GM19025 (cell line): ENCODE results near the gene TXLNG.
A peak's percentile ranks its signal among the peaks of the same experiment; 100 is the strongest.
"Not testable (repeated sequence)": the region's sequence is repeated elsewhere in the genome, so short reads cannot be mapped to it uniquely, and the experiment has no call there.

Experiments used
- ATAC-seq: cut with Tn5 transposase; IDR thresholded peaks from one replicate; pipeline ENCODE4 v1.9.1; 2021; ENCODE audit warnings: mild to moderate bottlenecking, low read depth, moderate library complexity; ENCODE audit not compliant: unreplicated experiment

The TXLNG gene

DNA sequence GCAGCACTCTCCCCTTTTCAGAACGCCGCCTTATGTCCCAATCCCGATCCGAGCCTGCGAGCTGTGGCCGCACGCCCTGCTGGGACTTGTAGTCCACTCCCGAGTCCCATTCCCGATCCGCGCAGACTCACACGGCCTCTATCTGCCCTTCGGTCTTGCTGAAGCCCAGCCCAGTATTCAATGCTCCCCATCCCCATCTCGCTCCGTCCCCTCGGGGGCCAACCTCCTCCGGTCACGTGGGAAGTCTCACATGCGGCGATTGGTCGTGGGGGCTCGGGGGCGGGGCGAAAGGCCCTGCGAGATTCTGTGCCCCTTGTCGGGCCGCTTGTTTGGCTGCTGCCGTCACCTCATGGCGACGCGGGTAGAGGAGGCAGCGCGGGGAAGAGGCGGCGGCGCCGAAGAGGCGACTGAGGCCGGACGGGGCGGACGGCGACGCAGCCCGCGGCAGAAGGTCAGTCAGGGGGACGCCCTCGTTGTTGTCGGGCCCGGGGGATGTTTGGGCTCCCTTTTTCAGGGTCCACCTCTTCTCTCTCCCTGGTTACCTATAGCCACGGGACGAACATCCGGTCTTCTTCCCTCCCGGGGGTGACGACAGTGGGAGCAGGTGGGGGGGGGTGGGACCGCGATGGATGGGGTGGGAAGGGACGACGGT is at the start of gene TXLNG:
TXLNG (plus strand) TSS at position 328 of the 652 bp plus-strand sequence; CDS start at position 350, 22 bp downstream.
- peak; percentile 98 for ATAC-seq

DNA sequence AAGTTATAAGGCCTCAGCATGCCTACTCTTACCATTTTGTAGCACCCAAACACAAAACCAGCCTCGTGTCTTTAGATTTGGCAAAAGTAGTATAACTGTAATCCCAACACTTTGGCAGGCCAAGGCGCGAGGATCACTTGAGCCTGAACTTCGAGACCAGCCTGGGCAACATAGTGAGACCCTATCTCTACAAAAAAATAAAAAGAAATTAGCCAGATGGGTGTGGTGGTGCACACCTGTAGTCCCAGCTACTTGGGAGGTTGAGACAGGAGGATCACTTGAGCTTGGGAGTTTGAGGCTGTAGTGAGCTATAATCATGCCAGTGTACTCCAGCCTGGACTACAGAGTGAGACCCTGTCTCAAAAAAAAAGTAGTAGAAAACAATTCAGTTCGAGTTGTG is 49.2 kb upstream of the TXLNG start:
- ATAC-seq = no peak

DNA sequence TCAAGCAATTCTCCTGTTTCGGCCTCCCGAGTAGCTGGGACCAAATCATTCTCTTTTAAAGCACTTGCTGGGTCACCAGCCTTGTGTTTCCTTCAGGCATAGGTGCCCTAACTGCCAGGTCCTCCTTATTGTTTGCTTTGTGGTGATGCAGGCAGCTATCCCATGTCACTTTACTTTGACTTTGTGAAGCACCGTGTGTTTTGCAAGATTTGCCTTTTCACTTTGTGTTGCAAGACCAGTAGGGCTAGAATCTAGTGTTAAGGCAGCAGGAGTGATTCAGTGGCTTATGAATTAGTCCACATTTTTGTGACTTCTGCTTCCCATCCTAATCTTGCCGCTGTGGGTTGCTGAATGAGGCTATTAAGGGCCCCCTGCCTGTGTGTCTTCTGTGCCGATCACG is 46.7 kb upstream of the TXLNG start:
- ATAC-seq = no peak

DNA sequence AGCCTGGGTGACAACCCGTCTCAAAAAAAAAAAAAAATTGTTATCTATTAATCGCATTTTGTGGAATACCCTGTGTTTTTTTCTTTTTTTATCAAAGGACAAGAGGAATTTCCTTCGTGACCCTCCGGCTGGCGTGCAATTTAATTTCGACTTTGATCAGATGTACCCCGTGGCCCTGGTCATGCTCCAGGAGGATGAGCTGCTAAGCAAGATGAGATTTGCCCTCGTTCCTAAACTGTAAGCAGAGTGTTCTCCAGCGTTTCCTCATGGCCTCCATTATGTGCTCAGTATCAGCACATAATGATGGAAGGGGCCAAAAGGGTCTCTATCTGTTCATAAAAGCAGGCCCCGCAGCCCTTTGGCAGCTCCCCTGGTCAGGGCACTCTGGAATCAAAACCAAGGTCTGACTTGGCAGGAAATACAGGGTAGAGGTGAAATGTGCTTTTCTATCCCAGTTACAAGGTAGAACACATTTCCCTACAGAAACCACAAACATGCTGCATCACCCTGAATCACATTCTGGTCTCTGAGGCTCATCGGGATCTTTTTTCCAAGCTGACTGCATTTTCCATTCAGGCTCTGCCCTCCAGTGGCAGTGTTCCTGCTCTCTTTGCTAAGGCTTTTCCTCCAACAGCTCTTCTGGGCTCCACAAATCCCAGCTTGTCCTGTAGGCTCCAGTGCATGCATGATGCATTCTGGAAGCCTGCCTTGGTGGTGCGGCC is 42.5 kb upstream of the TXLNG start:
- ATAC-seq = no peak

DNA sequence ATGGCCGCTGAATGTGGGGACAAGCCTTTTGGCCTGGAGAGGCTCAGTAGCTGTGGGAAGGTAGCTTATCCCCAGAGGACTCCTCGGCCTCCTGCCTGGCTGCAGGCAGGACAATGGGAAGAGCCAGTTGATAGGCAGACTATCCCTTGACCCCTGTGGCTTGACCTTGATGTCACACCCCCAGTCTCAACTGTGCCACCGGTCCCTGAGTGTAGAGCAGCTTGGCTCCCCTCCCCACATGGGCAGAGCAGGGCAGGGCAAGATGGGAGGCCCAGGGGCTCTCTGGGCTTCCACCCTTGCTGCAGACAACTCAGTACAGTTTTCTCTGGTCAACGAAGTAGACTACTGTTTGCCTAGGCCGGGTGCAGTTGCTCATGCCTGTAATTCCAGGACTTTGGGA is 41.2 kb upstream of the TXLNG start:
- ATAC-seq = no peak

DNA sequence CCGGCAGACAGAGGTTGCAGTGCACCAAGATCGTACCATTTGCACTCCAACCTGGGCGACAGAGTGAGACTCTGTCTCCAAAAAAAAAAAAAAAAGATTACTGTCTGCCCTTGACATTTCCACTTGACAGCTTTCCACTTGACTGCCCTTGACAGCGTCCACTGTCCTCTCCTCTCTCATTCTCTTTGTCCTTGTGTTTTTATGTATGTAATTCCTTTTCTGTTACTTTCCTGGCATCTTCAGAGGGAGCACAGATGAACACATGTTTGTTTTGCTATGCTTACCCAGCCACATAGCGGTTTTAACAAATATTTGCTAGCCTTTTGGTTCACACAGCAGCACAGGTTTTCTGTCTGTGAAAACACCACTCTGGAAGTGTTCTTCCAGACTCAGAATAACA is 40.6 kb upstream of the TXLNG start:
- ATAC-seq = no peak

DNA sequence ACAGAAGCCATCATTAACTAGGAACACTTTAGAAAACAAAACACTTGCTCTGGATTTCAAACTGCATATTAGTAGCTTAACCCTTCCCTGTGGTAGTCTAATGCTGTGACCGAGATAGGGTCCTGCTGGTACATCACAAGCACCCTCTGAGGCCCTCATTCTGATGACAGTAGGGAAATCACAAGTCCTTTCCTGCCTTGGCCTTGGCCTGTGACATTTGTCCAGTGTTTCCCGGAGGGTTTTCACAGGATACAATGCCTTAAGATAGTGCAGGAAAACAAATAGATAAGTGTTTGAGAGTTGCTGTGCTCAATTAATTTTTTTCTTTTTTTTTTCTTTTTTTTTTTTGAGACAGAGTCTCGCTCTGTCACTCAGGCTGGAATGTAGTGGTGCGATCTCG is 37.8 kb upstream of the TXLNG start:
- ATAC-seq = no peak

DNA sequence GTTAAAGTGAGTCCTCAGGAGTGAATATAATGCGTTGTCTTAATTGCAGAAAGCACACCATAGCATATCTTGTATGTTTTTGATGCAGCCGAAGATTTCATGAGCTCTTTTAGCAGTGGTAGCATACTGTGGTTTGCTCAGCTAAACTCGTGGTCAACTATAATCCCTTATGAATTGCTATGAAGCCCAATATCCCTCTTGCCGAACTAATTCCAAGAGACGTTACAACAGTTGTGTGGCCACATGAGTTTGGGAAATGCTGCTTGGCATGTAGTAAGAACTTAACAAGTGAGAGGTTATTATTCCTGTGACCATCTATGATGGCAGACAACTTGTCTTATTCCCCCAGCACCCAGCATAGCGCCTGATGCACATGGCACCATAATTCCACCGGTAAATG is 36.1 kb upstream of the TXLNG start:
- no peak for ATAC-seq

DNA sequence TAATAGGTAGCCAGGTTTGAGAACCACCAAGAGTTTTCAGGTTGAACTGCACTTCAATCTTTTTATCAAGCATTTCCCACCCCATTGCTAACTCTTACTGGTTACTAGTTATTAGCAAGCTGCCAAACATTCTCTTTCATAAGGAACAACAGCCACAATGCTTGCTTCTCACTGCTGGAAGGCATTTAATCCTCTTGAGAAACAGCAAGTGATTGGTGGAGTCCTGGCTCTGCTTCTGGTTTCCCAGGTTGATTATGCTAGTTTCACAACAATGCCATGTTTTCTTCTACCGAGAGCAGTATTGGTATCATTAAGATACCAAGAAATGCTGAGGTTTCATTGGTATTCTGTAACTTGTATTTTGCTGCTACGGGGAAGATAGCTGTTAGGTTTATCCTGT is 32.2 kb upstream of the TXLNG start:
- no peak for ATAC-seq

DNA sequence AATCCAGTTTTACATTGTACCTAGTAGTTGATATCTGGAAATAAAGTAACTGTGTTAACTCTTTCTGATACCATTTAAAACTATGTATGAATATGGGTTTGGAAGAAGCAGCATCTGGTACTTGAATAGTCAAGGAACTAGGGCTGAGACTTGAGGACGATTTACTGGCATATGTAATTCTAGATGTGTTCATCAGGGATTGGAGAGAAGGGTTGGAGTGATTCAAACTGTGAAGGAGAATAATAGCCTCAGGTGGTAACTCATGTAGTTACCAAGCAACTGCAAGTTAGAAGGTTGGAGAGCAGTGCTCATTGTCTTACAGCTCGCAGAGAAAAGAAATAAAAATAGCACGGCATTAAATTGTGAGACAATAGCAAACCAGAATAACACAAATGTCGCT is 29.5 kb upstream of the TXLNG start:
- ATAC-seq = no peak

DNA sequence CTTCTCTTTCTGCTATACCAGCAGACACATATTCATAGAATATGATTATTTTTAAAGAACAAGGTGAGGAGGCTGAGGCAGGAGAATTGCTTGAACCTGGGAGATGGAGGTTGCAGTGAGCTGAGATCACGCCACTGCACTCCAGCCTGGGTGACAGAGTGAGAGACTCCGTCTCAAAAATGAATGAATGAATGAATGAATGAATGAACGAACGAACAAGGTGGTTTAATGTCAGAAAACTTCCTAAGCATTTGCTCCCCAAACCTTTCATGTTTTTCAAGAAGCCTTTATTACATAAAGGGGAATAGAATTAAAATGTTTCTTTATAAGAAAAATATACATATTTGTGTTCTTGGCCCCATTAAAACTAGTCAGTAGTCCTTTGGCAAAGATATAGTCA is 24.8 kb upstream of the TXLNG start:
- ATAC-seq = not testable (repeated sequence)

DNA sequence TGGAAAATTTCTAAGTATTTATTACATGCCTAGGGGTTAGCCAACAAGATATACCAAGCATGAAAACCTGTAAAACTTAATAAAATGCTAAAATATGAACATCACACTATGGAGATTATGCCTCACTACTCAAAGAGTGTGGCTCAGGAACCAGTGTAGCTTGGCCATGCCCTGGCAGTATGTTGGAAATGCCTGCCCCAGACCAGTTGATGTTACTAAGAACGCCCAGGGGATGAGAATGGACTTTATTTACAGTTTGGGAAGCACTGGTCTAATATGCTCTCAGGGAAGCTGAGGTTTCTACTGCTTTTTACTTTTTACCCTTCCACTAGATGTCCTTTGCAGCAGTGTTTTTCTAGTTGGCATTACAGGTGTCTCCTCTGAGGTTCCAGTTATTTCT is 23.7 kb upstream of the TXLNG start:
- ATAC-seq = no peak

DNA sequence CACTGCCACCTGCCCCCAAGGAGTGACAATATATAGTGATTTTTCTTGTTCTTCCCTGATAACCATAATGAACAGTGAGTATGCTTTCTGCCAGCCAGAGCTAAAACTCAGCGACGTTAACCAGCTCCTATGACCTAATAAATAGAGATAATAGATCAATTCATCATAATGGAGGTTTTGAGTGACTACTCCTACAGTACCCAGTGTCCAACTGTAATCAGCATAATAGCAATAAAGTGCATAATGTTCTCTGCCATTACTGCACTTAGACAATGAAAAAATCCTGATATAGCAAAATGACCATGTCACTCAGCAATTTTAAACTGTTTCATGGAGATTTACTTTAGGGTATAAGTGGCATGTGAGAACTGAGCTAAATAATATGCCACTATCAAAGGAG is 20.7 kb upstream of the TXLNG start:
- no peak for ATAC-seq

DNA sequence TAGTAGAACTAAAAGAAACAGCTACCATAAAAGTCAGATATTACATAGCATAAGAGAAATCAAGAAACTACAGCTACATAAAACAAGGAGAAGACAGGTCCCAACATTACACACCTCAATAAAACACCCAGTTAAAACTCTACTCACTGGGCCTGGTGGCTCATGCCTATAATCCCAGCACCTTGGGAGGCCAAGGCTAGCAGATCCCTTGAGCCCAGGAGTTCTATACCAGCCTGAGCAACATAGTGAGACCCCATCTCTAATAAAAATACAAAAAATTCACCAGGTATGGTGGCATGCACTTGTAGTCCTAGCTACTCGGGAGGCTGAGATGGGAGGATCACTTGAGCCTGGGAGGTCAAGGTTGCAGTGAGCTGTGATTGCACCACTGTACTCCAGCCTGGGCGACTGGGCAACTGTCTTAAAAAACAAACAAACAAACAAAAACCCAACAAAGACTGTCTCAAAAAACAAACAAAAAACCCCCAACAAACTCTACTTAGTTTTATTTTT is 15.2 kb upstream of the TXLNG start:
- ATAC-seq = no peak

DNA sequence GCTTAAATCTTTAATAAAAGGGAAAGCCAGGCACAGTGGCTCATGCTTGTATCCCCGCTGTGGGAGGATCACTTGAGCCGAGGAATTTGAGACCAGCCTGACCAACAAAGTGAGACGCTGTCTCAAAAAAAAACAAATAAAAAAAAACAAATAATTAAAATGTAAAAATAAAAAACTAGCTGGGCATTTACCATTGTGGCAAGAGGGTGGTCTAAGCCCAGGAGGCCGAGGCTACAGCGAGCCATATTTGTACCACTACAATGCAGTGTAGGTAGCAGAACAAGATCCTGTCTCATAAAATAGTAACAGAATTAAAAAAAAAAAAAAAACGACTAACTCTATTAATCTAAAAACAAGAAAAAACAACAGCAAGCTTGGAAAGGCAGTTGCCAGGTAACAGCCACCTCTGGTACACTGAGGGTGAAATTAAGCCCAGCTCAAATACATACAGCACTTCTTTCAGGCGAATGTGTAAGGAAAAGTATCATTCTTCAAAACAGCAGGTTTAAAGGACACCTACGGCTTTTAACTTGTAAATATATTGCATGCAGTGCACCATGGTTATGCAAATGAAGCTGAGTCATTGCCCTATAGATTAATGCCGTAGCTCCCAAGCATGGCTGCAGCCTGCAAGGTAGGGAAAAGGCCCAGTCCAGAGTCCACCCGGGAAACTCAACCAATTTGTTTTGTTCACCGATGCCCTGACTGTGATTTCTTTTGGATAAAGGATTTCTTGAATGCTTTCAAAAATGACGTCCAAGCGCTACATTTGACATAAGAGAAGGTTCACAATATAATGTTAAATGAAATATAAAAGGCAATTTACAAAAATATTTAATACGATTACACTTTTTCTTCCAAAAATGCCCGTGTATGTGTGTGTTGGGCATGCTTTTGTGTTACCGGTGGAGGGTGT is 14.5 kb upstream of the TXLNG start:
- ATAC-seq = no peak

DNA sequence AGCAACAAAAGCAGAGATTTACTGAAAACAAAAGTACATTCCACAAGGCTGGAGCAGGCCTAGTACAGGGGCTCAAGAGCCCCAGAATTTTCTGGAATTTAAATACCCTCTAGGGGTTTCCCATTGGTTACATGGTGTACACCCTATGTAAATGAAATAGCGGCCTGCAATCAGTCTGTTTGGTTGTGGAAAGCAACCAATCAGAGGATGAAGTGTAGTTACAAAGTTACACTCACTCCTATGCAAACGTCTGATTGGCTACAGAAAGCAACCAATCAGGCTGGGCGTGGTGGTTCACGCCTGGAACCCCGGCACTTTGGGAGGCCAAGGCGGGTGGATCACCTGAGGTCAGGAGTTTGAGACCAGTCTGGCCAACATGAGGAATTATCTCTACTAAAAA is 13.8 kb upstream of the TXLNG start:
- ATAC-seq = no peak

DNA sequence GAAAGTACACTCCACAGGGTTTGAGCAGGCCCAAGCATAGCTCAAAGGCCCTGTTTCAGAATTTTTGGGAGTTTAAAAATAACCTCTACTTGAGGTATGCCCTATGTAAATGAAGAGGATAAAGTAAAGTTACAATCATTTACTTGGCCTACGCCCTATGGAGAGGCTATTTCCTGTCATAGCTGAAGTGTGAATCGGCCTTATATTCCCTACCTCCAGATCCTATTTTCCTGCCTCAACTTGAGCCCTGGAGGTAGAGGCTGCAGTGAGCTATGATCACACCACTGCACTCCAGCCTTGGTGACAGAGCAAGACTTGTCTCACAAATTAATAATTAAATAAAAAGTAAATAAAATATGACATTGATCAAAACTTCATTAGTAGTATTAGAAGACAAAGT is 11.5 kb upstream of the TXLNG start:
- no peak for ATAC-seq

DNA sequence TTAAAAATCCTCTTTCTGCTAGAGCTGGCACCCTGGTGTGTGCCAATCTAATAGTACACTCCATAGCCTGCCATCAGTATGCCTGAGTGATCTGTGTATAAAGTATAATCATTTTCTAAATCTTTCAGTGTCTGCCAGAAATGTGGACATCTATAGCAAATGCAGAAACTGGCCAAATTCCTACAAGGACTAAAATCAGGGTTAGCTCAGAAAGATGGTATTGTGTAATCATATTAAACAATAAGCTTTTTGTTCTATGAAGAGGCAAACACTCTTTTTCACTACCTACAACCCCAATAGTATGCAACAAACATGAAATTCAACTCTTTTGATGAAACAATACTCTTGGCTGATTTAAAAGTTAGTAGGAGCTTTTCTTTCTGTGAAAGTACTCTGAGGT is 7.7 kb upstream of the TXLNG start:
- no peak for ATAC-seq

DNA sequence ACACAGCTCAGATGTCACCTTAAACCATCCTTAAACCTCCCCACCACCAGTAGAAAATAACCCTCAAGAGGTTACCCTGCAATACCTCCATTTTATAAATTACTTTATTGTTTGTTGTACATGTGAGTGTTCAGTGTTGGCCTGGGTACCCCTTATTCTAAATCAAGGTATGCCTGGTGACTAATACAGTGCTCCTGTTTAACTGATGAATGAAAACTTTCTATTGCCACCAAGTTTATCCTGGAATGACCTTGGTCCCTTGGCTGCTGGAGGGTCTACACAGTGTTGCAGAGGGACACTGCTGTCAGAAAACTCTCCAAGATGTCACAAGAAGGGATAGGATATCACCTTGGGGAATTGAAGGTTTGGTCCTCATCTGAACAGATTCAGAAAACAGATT is 7.3 kb upstream of the TXLNG start:
- no peak for ATAC-seq

DNA sequence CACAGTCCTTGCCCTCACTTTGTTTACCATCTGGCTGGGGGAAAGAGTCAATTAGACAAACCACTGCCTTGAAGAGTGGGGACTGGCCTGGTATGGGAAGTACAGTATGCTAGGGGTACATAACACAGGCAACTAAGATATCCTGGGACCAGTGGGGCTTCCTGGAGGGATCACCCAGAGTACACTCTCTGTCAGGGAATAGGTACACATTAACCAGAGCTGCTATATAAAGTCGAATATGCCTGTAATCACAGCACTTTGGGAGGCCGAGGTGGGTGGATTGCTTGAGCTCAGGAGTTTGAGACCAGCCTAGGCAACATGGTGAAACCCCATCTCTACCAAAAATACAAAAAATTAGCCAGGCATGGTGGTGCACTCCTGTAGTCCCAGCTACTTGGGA is 6.5 kb upstream of the TXLNG start:
- not testable (repeated sequence) for ATAC-seq

DNA sequence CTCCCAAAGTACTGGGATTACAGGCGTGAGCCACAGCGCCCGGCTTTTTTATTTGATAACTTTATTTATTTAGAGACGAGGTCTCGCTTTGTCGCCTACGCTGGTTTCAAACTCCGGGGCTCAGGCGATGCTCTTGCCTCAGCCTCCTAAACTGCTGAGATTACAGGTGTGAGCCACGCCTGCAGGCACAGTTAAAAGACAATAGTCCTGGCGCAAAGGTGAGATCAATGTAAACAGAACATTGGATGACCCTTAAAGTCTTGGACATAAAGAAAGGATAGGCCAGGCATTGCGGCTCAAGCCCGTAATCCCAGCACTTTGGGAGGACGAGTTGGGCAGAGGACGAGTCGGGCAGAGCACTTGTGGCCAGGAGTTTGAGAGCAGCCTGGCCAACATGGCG is 2.8 kb upstream of the TXLNG start:
- ATAC-seq = no peak
